Stimulated activated CD4-positive, alpha-beta T cell treated with anti-CD3 and anti-CD28 coated beads, Interleukin-1b, Interleukin-23, amount 100 ng/mL, for 24 hours (primary cell): ENCODE measurements around the gene GABRG3.
"Not testable (repeated sequence)": the region's sequence is repeated elsewhere in the genome, so short reads cannot be mapped to it uniquely, and the experiment has no call there.

Source experiments
- DNase-seq, 4 experiments: peaks; one replicate each; pipeline ENCODE4 v3.0.0-alpha.2; 2020; ENCODE audit warnings: low read depth in 4 of 4, low spot score in 1 of 4

GABRG3 gene

DNA sequence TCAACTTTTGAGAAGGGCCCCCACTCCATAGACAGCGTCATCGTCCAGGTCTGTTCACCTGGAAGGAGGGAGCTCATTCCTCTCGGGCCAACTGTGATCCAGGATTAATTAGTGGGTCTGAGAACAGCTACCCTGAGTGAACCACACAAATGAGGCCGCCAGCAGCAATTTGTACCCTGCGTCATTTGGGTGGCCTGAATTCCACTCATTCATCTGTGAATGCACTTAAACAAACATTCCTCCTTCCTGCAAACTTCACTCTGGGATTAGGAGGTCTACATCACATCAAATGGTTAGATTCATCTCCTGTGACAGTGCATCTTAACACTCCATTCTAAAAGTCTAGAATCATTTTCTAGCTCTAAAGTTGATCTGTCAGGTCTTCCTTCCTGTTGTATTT is 201.8 kb downstream of the GABRG3 start:
- no peak for DNase-seq

DNA sequence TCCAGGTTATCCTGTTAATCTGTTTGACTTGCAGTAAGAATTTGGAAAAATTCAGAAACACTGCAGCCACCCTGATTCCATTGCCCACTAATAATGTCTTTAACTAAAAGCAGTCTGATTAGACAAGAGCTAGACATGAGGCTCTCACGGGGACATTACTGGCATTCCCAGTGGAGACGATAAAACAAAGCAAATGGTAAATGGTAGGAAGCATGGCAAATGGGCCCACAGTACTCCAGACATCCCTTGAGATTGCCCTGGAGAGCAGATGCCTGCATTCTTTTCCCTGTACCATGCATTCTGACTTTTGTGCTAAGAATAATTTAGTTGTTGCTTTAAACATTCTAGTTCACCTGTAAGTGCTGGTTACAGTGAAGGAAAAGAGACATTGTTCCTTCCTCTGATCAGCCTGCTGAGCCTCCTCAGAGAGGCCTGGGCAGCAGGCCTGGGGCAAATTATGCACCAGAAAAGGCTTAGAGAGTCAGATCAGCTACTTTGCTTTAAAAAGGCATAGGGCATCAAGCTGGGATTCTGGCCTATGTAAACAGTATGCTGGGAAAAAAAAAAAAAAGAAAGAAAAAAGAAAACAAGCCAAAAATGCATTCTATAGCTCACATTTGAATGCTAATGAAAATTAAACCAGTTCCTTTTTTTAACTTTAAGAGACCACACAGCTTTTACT is 204.6 kb downstream of the GABRG3 start:
- DNase-seq = no peak

DNA sequence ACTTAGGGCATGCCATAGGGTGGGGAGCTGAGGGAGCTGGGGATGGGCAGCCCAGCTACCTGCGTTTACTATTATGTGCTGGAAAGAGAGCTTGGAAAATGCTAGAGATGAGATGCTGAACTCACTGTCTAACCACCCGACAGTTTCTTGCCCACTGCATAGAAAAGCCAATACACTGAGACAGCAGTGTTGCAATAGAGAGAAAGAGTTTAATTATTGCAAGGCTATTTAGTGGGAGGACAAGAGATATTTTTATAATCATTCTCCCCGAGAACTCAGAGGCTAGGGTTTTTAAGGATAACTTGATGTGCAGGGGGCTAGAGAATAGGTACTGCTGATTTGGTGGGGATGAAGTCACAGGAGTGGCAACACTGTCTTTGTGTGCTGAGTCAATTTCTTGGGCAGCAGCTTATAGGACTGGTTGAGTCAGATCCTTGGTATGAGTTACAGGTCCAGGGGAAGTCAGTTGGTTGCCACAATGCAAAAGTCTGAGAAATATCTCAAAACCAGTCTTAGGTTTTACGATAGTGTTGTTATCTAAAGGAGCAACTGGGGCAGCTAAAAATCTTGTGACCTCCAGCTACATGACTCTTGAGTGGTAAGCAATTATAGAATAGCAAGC is 205.9 kb downstream of the GABRG3 start:
- DNase-seq = no peak

DNA sequence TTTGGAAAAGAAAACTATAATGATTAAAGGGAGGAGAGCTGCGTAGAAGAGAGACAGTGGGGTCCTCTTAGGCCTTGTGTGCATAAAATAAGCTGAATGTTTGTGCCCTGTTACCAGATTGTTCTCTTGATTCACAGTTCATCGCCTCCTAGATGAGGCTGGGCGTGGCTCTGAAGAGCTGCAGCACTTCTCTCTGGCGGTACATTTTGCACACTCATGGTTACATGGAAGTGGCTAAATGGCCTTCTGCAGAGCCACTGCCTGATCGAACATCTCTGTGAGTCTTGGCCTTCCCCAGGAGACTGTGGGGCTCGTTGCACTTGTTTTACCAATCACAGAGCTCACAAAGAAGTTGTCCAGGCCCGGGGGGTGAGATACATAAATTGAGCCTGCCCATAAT is 208.8 kb downstream of the GABRG3 start:
- no peak for DNase-seq

DNA sequence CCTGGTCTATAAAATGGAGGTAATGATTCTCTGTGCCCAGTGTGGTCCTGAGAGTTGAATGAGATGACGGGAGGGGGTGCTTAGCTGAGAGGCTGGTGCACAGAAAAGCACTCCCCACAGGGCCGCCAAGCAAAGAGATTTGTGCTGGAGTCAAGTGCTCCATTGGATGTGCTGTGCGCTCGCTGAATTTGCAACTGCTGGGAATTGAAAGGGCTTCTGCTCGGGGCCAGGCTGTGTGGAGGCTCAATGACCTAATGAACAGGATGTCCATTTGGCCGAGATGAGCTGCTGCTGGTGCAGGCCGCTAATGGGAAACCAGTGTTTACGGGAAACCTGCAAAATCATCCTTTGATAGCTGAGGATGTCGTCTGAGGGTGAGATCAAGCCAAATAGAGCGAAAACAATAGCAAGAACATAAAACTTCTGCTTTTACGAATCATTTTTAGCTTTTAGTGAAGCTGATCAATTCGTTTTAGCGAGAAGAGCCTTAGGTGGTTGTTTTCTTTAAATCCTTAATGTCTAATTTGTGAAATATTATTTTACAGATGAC is 211.7 kb downstream of the GABRG3 start:
- no peak for DNase-seq

DNA sequence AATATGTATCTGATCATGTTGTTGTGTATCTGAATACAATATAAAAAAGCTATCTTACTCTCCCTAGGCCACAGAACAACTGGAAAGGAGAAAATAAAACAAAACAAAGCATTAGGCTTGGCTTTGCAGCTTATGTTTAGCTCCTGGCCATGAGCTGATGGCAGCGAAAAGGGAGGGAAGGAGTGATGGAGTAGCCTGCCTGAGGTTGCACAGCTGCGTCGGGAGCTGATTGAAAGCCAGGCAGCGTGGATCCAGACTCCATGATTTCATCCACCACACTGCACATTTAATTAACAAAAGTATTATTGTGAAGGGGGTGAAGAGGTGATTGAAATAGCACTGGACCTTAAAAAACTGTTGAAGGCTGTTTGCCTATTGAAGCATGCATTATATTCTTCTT is 212.2 kb downstream of the GABRG3 start:
- no peak for DNase-seq

DNA sequence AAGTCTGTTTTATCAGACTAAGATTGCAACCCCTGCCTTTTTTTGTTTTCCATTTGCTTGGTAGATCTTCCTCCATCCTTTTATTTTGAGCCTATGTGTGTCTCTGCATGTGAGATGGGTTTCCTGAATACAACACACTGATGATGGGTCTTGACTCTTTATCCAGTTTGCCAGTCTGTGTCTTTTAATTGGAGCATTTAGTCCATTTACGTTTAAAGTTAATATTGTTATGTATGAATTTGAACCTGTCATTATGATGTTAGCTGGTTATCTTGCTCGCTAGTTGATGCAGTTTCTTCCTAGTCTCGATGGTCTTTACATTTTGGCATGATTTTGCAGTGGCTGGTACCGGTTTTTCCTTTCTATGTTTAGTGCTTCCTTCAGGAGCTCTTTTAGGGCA is 220.5 kb downstream of the GABRG3 start:
- DNase-seq = not testable (repeated sequence)

DNA sequence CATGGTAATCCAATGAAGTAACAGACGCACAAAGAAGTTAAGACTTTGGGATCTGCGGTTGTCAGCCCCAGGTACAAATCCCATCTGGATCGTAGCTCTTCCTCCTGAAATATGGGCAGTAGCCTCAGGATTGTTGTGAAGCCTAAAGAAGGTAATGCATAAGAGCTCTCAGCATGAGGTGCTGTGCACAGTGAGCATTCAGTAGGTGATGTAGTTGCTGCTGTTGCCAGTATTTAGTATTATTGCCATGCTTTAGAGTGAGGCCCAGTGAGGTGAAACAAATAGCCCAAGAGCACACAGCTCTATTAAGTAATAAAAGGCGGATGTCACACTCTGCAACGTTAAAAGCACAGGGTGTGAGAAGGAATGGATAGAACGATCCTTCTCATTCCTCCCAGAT is 225.7 kb downstream of the GABRG3 start:
- no peak for DNase-seq

DNA sequence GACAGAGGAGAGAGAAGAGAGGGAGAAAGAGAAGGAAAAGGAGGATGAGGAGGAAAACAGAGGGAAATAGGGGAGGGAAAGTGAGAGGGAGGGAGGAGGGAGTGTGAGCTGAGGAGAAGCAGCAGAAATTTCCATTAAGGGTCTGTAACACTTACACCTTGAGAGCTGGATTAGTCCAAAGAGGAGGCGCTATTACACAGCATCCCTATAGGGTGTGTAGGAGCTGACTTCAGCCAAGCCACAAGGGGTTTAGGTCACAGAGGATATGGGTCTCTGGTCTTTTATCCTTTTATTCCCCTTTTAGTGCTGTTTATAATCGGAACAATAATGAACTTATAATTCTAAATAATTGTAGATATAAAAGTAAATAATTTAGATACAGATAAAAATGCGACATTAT is 230.4 kb downstream of the GABRG3 start:
- no peak for DNase-seq

DNA sequence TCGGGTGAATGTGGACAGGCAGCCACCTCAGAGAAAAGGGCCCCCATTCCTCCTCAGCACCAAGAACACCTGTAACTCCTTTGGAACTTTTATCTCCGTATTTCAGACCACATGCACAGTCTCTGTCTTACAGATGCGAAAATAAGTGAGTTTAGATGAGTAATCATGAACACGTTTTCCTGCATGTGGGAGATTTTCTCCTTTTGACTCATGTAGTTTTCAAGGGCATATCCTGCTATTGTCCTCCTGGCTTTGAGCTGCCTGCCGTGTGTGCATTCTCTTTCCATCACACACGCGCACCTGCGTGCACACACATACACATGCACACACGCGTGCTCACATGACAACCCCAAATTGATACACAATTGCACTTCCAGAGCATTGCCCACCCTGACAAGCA is 239.2 kb downstream of the GABRG3 start:
- no peak for DNase-seq

DNA sequence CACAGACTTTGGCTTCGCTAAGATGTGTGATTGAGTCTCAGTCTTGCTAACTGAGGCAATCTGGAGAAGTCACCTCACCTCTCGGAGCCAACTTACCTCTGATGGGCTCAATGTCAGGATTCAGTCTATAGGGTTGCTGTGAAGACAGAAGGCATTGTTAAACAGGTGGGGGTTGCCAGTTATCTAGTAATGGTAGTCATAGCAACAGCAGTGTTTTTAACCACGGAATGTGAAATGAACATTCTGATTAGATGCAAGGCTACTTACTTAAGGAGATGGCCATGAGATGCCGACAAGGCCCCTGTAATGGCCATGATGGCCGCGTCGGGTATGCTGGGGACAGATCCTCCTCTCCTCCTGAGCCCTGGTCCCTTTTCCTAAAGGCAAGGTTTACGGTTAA is 243.1 kb downstream of the GABRG3 start:
- DNase-seq = no peak

DNA sequence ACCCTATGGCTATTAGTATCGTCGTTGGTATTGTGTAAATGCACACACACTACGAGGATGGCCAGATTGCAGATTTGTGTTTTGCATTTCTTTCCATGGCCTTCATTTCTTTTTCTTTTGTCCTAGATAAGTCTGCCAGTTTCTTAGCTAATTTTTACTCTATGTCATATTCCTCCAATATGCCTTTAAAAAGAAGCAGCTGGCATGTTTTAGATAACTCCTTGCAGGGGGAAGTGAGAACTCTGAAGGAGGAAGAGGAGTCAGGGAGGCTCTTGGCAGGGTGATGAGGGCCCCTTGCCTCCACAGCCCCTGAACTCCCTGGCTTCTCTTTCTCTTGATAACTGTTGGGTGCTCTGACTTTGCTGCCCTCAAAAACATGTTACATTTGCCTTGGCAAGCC is 244.0 kb downstream of the GABRG3 start:
- DNase-seq = no peak

DNA sequence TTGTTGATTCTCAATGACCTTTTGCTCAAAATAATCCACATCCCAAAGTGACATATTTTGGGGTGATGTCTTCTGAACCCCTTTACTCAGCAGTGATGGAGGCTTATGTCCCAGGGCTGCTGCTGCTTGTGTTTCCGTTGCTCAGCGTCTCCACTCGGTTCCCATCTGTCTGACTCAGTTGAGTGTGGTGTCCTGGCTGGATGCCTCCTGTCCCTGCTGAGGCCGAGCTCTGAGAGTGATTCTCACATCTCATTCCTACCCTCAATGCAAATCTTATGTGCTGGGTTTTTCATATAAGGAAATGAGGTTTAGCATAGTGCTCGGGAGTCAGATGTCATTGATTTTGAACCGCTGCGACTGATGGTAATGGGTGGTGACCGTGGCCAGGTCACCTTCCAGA is 247.4 kb downstream of the GABRG3 start:
- DNase-seq = no peak

DNA sequence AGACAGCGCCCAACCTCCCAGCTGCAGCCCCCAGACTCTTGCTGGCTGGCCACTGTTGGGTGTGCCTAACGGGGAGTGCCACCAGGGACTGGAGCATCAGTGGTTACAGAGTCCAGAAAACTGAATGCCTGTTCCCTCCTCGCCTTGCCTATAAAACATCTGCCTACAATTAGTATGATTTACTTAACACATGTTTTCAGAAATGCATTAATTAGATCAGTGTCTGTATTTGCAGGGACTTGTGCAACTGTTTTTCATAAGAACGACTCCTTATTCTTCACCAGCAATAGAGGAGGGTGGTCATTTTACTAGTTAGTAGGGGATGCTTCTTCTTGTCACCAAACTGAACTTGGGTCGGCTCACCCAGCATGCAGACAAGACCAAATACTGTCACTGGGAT is 248.7 kb downstream of the GABRG3 start:
- DNase-seq = no peak

DNA sequence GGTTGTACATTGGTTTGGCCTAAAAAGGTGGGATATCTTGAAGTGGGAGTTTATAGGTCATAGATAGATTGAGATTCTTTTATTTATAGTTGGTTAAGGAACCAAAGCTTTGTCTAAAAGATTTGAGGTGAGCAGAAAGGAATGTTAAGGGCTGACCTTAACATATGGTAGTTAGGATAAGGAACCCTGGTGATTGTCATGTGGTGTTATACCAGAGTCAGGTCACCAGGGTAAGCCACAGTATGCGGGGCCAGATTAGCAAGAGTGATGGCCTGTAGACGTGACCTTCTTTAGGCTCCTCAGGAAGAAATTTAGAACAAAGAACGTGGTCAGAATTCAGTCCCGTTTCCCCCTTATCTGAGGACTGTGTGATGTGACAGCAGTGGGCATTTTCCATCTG is 249.2 kb downstream of the GABRG3 start:
- DNase-seq = no peak

DNA sequence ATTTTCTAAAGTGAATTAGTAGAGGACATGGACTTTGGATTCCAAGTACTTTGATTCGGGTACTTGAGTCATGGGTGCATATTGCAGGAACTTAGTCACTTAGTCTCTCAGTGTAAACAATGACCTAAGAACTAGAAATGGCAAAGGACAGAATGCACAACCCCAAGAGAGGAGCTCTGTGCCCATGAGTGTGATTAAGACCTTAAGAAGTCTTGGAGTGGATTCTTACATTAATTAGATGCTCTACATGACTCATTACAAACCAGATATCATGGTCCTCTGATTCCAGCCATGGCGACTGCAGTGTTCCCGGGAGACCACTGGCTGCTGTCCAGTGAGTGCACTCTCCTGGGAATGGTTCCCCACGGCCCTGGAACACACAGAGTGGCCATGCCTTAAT is 251.5 kb downstream of the GABRG3 start:
- no peak for DNase-seq

DNA sequence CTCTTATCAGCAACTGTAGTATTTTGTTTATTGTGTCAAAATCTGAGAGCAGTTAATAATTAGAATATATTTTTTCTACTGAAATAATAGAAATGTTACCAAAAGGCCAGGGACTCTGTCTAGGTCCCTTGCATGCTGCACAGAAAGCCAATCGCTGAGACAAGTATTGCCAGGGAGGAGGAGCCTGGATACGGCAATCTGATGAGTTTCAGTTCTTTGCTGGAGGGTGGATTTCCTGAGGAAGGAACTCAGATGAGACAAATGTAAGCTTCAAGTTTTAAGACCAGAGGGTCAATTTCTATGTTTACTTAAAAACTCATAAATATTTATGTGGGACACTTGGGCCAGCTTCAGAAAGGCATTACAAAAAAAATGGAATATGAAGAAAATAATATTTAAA is 252.2 kb downstream of the GABRG3 start:
- DNase-seq = no peak

DNA sequence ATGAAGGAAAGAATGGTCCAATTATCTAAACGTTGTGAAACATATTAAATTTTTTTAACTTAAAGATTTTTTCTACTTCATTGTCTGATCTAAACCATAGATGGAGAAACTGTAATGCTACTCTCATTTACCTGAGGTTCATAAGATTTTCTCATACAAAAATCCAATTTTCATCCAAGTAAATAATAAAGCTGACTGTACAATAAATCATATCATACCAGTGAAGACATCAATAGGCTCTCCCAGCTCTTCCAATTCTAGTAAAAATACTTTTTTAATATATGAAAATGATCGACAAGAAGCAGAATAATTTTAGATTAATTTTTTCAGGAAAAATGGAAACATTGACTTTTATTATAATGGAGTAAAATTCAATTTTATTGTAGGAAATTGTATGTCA is 260.8 kb downstream of the GABRG3 start:
- no peak for DNase-seq

DNA sequence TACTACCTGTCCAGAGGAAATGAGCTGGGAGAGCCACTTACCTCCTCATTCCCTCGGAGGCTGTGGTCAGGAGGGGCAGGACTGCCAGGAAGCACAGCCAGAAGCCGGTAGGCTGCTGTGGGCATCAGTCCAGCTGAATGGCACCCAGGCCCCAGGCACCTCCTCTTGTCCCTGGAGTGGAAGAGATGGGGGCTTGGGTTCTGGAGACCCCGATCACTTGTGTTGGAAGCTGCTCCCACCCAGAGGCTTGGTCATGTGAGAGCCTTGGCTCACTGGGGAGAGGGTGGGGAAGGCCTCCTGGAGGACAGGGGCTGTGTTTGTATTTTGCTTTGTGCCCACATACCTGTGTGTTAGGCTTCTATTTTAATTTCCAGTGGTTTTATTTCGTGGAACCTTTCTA is 261.9 kb downstream of the GABRG3 start:
- DNase-seq = no peak

DNA sequence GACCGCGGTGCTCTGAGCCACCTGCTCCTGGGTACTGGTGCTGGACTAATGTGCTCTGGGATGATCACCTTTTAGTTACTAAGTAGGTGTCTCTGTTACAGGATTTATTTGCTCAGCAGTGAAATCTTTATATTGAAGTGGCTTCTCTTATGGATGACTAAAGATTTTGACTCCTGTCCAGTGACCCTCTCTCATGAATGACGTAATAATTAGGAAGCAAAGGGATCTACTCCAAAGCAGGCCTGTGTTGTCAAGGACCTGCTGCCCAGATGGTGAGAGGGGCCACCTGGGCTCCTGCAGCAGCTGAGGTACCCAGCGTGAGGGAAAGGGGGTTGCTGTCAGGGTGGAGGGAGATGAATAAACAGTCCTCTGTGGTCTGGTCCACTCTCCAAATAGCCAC is 263.6 kb downstream of the GABRG3 start:
- DNase-seq = no peak

DNA sequence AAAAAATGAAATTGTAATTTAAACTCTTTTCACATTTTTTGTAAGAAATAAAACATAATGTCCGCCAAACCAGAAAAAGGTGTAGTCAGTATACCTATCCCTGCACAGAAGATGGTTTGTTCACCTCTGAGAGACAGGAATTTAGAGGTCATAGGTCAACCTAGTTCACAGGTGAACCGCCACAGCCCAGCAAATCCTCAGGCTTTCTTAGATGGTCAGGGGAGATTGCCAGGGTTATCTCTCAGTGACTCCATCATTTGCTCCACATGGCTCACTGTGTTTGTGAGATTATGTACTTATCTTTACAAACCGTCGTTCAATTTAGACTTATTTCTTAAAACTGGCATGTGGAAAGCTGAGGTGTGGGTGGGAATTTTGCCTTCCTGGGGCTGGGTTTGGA is 264.2 kb downstream of the GABRG3 start:
- no peak for DNase-seq

DNA sequence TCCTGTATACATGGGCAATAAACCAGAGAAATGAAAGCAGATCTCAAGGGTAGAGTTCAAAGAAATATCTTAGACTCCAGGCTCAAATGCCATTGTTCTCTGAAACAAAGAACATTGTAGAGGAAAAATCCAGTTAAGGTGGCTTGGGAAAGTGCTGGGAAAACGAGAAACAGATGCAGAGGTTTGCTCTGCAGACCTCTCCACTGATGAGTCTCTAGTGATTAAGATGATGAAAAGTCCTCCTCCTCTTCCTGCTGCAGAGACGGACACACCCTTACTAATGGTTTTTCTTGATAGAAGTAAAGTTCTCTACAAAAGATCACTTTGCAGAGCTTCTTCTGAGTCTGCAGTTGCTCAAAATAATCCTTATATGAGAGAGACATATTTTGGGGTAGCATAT is 264.7 kb downstream of the GABRG3 start:
- no peak for DNase-seq

DNA sequence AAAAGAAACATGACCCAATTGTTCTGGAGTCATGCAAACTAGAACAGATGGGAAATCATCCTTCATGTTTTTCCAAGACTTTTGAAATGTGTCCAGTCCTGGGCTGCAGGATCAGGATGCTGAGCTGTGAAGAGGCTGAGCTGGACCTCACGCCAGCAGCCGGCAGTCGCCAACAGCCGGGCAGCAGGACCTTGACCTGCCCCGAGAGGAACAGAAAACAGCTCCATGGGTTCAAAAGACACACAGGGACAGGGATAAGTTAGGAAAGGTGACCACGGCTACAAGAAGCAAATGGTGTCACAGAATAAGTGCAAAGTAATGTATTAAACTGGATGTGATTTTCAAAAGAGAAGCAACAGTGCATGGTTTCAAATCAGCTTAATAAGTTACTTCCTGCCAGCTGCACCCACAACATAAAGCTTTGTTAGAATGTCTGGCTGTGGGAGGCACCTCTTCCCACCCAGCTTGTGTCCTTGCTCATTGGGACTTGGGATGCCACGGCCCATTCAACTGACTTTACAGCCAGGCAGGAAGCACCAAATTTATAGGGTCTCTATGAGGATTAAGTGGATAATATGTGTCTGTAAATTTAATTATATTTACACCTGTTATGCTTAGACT is 266.4 kb downstream of the GABRG3 start:
- no peak for DNase-seq
